Measurements from ENCODE around the gene KRT35. TPM values are rescaled to one million over a fixed set of nuclear protein-coding genes. Genes with fewer than 3 reads are reported as not detected.

The KRT35 gene
- total RNA-seq, 1 donor from 2014 or later: not detected

Other genes with a start within 250 kb of the KRT35 start
- not detected for gene KRTAP9-3, start 248.7 kb downstream of the KRT35 start, total RNA-seq (ENCODE audit: insufficient read depth, low replicate concordance)
- gene KRTAP9-8, start 243.2 kb downstream of the KRT35 start, total RNA-seq (ENCODE audit: insufficient read depth, low replicate concordance): not detected
- gene KRTAP9-4, start 231.5 kb downstream of the KRT35 start, total RNA-seq (ENCODE audit: insufficient read depth, low replicate concordance): 1.2 TPM
- gene KRTAP9-9, start 225.8 kb downstream of the KRT35 start, total RNA-seq (ENCODE audit: insufficient read depth, low replicate concordance): not detected
- gene KRTAP9-6, start 215.8 kb downstream of the KRT35 start, total RNA-seq (ENCODE audit: insufficient read depth, low replicate concordance): not detected
- not detected for gene KRTAP9-7, start 205.5 kb downstream of the KRT35 start, total RNA-seq (ENCODE audit: insufficient read depth, low replicate concordance)
- gene KRTAP29-1, start 178.3 kb downstream of the KRT35 start, total RNA-seq (ENCODE audit: insufficient read depth, low replicate concordance): not detected
- gene KRTAP16-1, start 171.8 kb downstream of the KRT35 start, total RNA-seq (ENCODE audit: insufficient read depth, low replicate concordance): not detected
- gene KRTAP17-1, start 165.4 kb downstream of the KRT35 start, total RNA-seq (ENCODE audit: insufficient read depth, low replicate concordance): not detected
- 1.4 TPM for gene KRT33A, start 130.3 kb downstream of the KRT35 start, total RNA-seq (ENCODE audit: insufficient read depth, low replicate concordance)
- not detected for gene KRT33B, start 111.3 kb downstream of the KRT35 start, total RNA-seq (ENCODE audit: insufficient read depth, low replicate concordance)
- gene KRT34, start 98.8 kb downstream of the KRT35 start, total RNA-seq (ENCODE audit: insufficient read depth, low replicate concordance): not detected
- gene KRT31, start 83.5 kb downstream of the KRT35 start, total RNA-seq (ENCODE audit: insufficient read depth, low replicate concordance): not detected
- gene KRT37, start 56.6 kb downstream of the KRT35 start, total RNA-seq (ENCODE audit: insufficient read depth, low replicate concordance): not detected
- 0.48 TPM for gene KRT38, start 40.2 kb downstream of the KRT35 start, total RNA-seq (ENCODE audit: insufficient read depth, low replicate concordance)
- gene KRT32, start 13.8 kb downstream of the KRT35 start, total RNA-seq (ENCODE audit: insufficient read depth, low replicate concordance): 1.2 TPM
- gene KRT36, start 8.8 kb upstream of the KRT35 start, total RNA-seq (ENCODE audit: insufficient read depth, low replicate concordance): 1.9 TPM
- gene KRT13, start 24.5 kb upstream of the KRT35 start, total RNA-seq (ENCODE audit: insufficient read depth, low replicate concordance): 292 TPM
- gene KRT15, start 37.7 kb upstream of the KRT35 start, total RNA-seq (ENCODE audit: insufficient read depth, low replicate concordance): 24.1 TPM
- gene KRT19, start 47.2 kb upstream of the KRT35 start, total RNA-seq (ENCODE audit: insufficient read depth, low replicate concordance): 334 TPM
- gene KRT9, start 90.9 kb upstream of the KRT35 start, total RNA-seq (ENCODE audit: insufficient read depth, low replicate concordance): not detected
- 212 TPM for gene KRT14, start 105.7 kb upstream of the KRT35 start, total RNA-seq (ENCODE audit: insufficient read depth, low replicate concordance)
- gene KRT16, start 131.6 kb upstream of the KRT35 start, total RNA-seq (ENCODE audit: insufficient read depth, low replicate concordance): 5.5 TPM
- gene KRT17, start 143.4 kb upstream of the KRT35 start, total RNA-seq (ENCODE audit: insufficient read depth, low replicate concordance): 762 TPM
- gene EIF1, start 207.7 kb upstream of the KRT35 start, total RNA-seq (ENCODE audit: insufficient read depth, low replicate concordance): 146 TPM
- gene GAST, start 231.2 kb upstream of the KRT35 start, total RNA-seq (ENCODE audit: insufficient read depth, low replicate concordance): not detected

All from umbilical cord (tissue), 1 donor.